ENCODE measurements around the gene FOXP1. TPM values are rescaled to one million over a fixed set of nuclear protein-coding genes. Genes with fewer than 3 reads are reported as not detected.

Gene FOXP1
- total RNA-seq, 2 donors from 2014 or later = 41.7 to 94.3 TPM

- H3K9me3 Mint-ChIP-seq = no peaks in the 10 kb centered on the region
- H3K36me3 Mint-ChIP-seq (ENCODE audit: low read depth) = no peaks in the 10 kb centered on the region
- Histone ChIP-seq H3K27me3 (ENCODE audit: control insufficient read depth, insufficient read depth, low read length, poor library complexity, severe bottlenecking) (no peaks in the 10 kb centered on the region), H3K9me3 (ENCODE audit: control insufficient read depth, low read length) (no peaks in the 10 kb centered on the region), H3K27ac (ENCODE audit: low read depth, low read length) (no peak overlapping the region), H3K9ac (ENCODE audit: extremely low read depth, low read length, poor library complexity, severe bottlenecking) (no peak overlapping the region), H3K36me3 (ENCODE audit: control insufficient read depth, insufficient read depth, low read length) (no peaks in the 10 kb centered on the region), H3K4me3 (ENCODE audit: low read length) (no peak overlapping the region), H3K4me1 (ENCODE audit: control insufficient read depth, insufficient read depth, low read length) (no peaks in the 10 kb centered on the region)
- H3K4me1 Mint-ChIP-seq = no peaks in the 10 kb centered on the region
- no peak for TF ChIP-seq CTCF (conservative IDR thresholded peaks at IDR 0.05)
- H3K27ac Mint-ChIP-seq = no peak overlapping the region
- 92 to 100% methylated on average over 3 of the region's 3 CpGs for WGBS, 2 experiments (ENCODE audit: insufficient coverage in 1 of 2, insufficient read length in 1 of 2)
- no peak overlapping the region for H3K4me3 Mint-ChIP-seq
- DNase-seq = no peak
- no peaks in the 10 kb centered on the region for H3K27me3 Mint-ChIP-seq (ENCODE audit: insufficient read depth)
These were observed 17.2 kb upstream of the FOXP1 start for GRCh38 chr3:71600646-71601288.

- H3K36me3 ChIP-seq (ENCODE audit: control insufficient read depth, insufficient read depth, low read length) = no peaks in the 10 kb centered on the region
- no peaks in the 10 kb centered on the region for H3K27me3 Mint-ChIP-seq (ENCODE audit: insufficient read depth)
- H3K9ac ChIP-seq (ENCODE audit: extremely low read depth, low read length, poor library complexity, severe bottlenecking) = no peak overlapping the region
- no peak overlapping the region for H3K27ac Mint-ChIP-seq
- H3K27ac ChIP-seq (ENCODE audit: low read depth, low read length) = no peak overlapping the region
- TF ChIP-seq CTCF (conservative IDR thresholded peaks at IDR 0.05) = no peak
- WGBS, 2 experiments (ENCODE audit: insufficient coverage in 1 of 2, insufficient read length in 1 of 2) = 80 to 85% methylated on average over 1 of the region's 1 CpG
- H3K36me3 Mint-ChIP-seq (ENCODE audit: low read depth) = no peaks in the 10 kb centered on the region
- peaks cover 3% of the 10 kb centered on the region for H3K9me3 Mint-ChIP-seq
- no peaks in the 10 kb centered on the region for H3K27me3 ChIP-seq (ENCODE audit: control insufficient read depth, insufficient read depth, low read length, poor library complexity, severe bottlenecking)
- no peaks in the 10 kb centered on the region for H3K4me1 Mint-ChIP-seq
- H3K4me1 ChIP-seq (ENCODE audit: control insufficient read depth, insufficient read depth, low read length) = no peaks in the 10 kb centered on the region
- no peak for DNase-seq
- no peaks in the 10 kb centered on the region for H3K9me3 ChIP-seq (ENCODE audit: control insufficient read depth, low read length)
- no peak overlapping the region for H3K4me3 ChIP-seq (ENCODE audit: low read length)
- H3K4me3 Mint-ChIP-seq = no peak overlapping the region
These were observed 15.9 kb upstream of the FOXP1 start for GRCh38 chr3:71599416-71599815.

GRCh38 chr3:71598292-71598691, 14.8 kb upstream of the FOXP1 start:
- Histone ChIP-seq H3K9me3 (ENCODE audit: control insufficient read depth, low read length) (no peaks in the 10 kb centered on the region), H3K4me1 (ENCODE audit: control insufficient read depth, insufficient read depth, low read length) (no peaks in the 10 kb centered on the region), H3K9ac (ENCODE audit: extremely low read depth, low read length, poor library complexity, severe bottlenecking) (no peak overlapping the region), H3K36me3 (ENCODE audit: control insufficient read depth, insufficient read depth, low read length) (no peaks in the 10 kb centered on the region), H3K4me3 (ENCODE audit: low read length) (no peak overlapping the region), H3K27me3 (ENCODE audit: control insufficient read depth, insufficient read depth, low read length, poor library complexity, severe bottlenecking) (no peaks in the 10 kb centered on the region), H3K27ac (ENCODE audit: low read depth, low read length) (no peak overlapping the region)
- Mint-ChIP-seq H3K27me3 (ENCODE audit: insufficient read depth) (no peaks in the 10 kb centered on the region), H3K4me1 (no peaks in the 10 kb centered on the region), H3K27ac (no peak overlapping the region), H3K9me3 (peaks cover 3% of the 10 kb centered on the region), H3K4me3 (no peak overlapping the region), H3K36me3 (ENCODE audit: low read depth) (no peaks in the 10 kb centered on the region)
- no peak for TF ChIP-seq CTCF (conservative IDR thresholded peaks at IDR 0.05)
- DNase-seq = no peak
- whole genome bisulfite sequencing, 2 experiments (ENCODE audit: insufficient coverage in 1 of 2, insufficient read length in 1 of 2) = 84 to 86% methylated on average over 1 to 3 of the region's 3 CpGs
